LNCaP clone FGC (cell line): ENCODE results near the gene MRPL37.

Experiments
- DNase-seq: peaks from one replicate; pipeline ENCODE4 v3.0.0-alpha.2; 2011; ENCODE audit warnings: low read depth
- H3K4me3 ChIP-seq: 2 replicates; pipeline ENCODE4 v1.5.1; 2011; ENCODE audit warnings: mild to moderate bottlenecking, low read depth, low read length, control low read depth
- CTCF ChIP-seq: IDR thresholded peaks from 2 replicates; pipeline ENCODE4 v1.5.1; 2012; ENCODE audit warnings: mild to moderate bottlenecking; ENCODE audit not compliant: control insufficient read depth, insufficient read depth; ENCODE audit errors: extremely low read depth

MRPL37 gene

GRCh38 chr1:54157401-54157800 lies 42.6 kb upstream of the MRPL37 start:
- no peak for DNase-seq
- no peak overlapping the region for H3K4me3 ChIP-seq
- no peak for TF ChIP-seq CTCF

GRCh38 chr1:54158071-54158470 lies 41.9 kb upstream of the MRPL37 start:
- no peak for TF ChIP-seq CTCF
- no peak overlapping the region for H3K4me3 ChIP-seq
- no peak for DNase-seq

GRCh38 chr1:54159733-54160316 lies 40.1 kb upstream of the MRPL37 start:
- no peak for DNase-seq
- TF ChIP-seq CTCF = no peak
- H3K4me3 ChIP-seq = no peak overlapping the region

- no peak for DNase-seq
- no peak for TF ChIP-seq CTCF
- no peak overlapping the region for H3K4me3 ChIP-seq
Observed at GRCh38 chr1:54160351-54160750, 39.6 kb upstream of the MRPL37 start.

- no peak for TF ChIP-seq CTCF
- DNase-seq = no peak
- no peak overlapping the region for H3K4me3 ChIP-seq
Observed at GRCh38 chr1:54161495-54162168, 38.3 kb upstream of the MRPL37 start.

GRCh38 chr1:54163051-54163450 lies 36.9 kb upstream of the MRPL37 start:
- DNase-seq = no peak
- no peak for TF ChIP-seq CTCF
- H3K4me3 ChIP-seq = no peak overlapping the region

GRCh38 chr1:54163573-54163972 lies 36.4 kb upstream of the MRPL37 start:
- no peak for DNase-seq
- TF ChIP-seq CTCF = no peak
- H3K4me3 ChIP-seq = no peak overlapping the region
